ENCODE results near the gene ARHGEF1. TPM values are rescaled to one million over a fixed set of nuclear protein-coding genes. Genes with fewer than 3 reads are reported as not detected.

The ARHGEF1 gene
- total RNA-seq, 2 donors from 2014 or later, result 43.8 to 104 TPM

DNA sequence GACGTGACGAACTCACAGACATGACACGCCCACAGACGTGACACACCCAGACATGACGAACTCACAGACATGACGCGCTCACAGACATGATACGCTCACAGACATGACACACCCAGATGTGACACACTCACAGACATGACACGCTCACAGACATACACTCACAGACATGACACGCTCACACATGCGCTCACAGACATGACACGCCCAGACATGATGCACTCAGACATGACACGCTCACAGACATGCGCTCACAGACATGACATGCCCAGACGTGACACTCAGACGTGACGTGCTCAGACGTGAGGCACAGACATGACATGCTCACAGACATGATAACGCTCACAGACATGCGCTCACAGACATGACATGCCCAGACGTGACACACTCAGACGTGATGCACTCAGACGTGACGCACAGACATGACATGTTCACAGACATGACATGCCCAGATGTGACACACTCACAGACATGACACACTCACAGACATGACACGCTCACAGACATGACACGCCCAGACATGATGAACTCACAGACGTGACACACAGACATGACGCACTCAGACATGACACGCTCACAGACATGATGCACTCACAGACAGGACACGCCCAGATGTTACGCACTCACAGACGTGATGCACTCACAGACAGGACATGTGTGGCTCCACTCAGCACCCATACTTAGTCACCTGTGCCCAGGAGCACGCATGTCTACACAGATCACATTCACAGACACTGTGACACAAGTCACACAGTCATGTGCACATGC, 37.1 kb downstream of the ARHGEF1 start:
- no peak for TF ChIP-seq POLR2A (IDR thresholded peaks at IDR 0.05)
- TF ChIP-seq, protein P1, sequence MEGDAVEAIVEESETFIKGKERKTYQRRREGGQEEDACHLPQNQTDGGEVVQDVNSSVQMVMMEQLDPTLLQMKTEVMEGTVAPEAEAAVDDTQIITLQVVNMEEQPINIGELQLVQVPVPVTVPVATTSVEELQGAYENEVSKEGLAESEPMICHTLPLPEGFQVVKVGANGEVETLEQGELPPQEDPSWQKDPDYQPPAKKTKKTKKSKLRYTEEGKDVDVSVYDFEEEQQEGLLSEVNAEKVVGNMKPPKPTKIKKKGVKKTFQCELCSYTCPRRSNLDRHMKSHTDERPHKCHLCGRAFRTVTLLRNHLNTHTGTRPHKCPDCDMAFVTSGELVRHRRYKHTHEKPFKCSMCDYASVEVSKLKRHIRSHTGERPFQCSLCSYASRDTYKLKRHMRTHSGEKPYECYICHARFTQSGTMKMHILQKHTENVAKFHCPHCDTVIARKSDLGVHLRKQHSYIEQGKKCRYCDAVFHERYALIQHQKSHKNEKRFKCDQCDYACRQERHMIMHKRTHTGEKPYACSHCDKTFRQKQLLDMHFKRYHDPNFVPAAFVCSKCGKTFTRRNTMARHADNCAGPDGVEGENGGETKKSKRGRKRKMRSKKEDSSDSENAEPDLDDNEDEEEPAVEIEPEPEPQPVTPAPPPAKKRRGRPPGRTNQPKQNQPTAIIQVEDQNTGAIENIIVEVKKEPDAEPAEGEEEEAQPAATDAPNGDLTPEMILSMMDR (IDR thresholded peaks at IDR 0.05), result no peak
- ATAC-seq (no peak), DNase-seq (no peak)
- no peaks in the 10 kb centered on the region for H3K36me3 ChIP-seq (replicated peaks in 1 of 2; ENCODE audit: insufficient read depth in 1 of 2, low read depth in 2 of 2)
- 76 to 83% methylated on average over 29 to 33 of the region's 33 CpGs for WGBS, 2 donors
- H3K4me1 ChIP-seq, result peaks cover 2% of the 10 kb centered on the region
- H3K27ac ChIP-seq, result no peak overlapping the region
- H3K27me3 ChIP-seq, result peaks cover 0 to 15% of the 10 kb centered on the region in 2 donors
- H3K4me3 ChIP-seq, result no peak overlapping the region
- intact Hi-C loops (cut with DNase I), result no loop called here
- H3K9me3 ChIP-seq, result no peaks in the 10 kb centered on the region

DNA sequence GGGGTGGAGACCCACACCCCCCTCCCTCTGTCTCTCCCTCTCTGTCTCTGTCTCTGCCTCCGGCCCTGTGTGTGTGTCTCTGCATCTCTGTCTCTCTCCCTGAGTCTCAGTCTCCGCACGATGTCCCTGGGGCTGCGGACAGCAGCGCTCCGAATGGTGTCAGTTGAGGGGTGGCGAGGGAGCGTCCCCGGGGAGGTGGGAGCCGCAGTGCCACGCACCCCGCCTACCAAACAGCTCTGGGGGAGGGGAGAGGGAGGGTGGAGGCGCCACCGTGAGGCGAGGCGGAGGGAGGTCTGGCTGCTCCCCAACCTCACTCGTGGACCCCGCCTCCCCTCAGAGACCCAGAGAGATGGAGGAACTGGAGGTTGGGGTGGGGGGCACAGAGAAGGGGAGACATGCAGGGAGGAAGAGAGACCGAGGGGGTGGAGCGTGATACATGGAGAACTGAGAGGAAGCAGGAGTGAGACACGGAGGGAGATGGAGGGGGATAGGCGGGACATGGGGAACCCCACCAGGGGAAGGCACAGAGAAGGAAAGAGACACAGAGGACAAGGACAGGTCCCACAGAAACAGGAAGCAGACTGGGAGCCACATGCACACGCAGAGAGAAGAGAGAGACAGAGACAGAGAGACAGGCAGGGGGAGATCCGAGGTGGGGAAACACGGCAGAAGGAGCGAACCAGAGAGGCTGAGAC, 38.0 kb downstream of the ARHGEF1 start:
- 22% methylated on average over 23 to 26 of the region's 26 CpGs for WGBS, 2 donors
- H3K27me3 ChIP-seq, result peaks cover 0 to 11% of the 10 kb centered on the region in 2 donors
- no peak overlapping the region for H3K4me3 ChIP-seq
- H3K27ac ChIP-seq, result no peak overlapping the region
- H3K9me3 ChIP-seq, result no peaks in the 10 kb centered on the region
- intact Hi-C loops (cut with DNase I), result no loop called here
- ATAC-seq, result no peak
- H3K36me3 ChIP-seq (replicated peaks in 1 of 2; ENCODE audit: insufficient read depth in 1 of 2, low read depth in 2 of 2), result no peaks in the 10 kb centered on the region
- DNase-seq, result no peak
- H3K4me1 ChIP-seq, result no peaks in the 10 kb centered on the region
- TF ChIP-seq, protein P1 (IDR thresholded peaks at IDR 0.05), result no peak
- no peak for TF ChIP-seq POLR2A (IDR thresholded peaks at IDR 0.05)

DNA sequence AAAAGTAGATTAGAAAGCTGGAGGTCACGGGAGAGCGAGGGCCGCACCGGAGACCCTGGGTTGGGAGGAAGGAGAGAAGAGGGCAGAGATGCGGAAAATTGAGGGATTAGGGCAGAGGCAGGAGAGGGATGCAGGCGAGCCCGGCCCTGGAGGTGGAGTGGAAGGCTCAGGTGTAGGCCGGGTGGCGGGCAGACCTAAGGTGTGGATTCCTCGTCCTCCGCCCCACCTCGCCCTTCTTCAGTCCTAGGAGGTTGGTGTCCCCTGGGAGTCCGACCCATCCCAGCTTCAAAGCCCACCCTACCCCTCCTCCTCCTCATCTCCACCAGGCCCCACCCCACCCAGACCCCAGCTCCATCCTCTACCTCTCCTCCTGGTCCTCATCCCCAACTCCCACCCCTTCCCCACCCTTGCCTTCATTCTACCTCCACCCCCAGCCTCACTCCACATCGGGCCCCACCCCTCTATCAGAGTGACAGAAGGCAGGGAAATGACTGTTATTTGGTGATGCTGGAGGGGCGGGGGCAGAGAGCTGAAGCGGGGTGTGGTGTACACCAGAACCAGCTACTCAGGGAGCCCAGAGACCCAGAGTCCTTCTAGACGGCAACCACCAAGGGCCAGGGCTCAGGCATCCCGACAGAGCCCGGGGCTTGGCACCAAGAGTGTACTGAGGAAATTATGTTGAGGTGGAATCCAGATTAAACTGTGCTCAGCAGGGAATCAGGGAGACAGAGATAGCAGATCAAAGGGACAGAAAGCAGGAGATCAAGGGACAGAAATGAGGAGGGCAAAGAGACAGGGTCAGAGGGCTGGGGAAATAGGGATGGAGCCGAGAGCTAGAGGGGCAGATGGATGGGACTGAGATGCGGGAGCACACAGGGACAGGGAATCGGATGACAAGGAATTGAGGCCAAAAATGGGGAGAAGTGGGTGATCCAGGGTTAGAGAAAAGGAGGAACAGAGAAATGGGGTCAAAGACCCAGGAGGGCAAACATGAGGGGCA, 38.9 kb downstream of the ARHGEF1 start:
- ATAC-seq (no peak), DNase-seq (no peak)
- H3K4me3 ChIP-seq, result no peak overlapping the region
- H3K27ac ChIP-seq, result no peak overlapping the region
- 40% methylated on average over 22 of the region's 22 CpGs for WGBS, 2 donors
- H3K9me3 ChIP-seq, result no peaks in the 10 kb centered on the region
- H3K27me3 ChIP-seq, result peaks cover 0 to 11% of the 10 kb centered on the region in 2 donors
- intact Hi-C loops (cut with DNase I), result no loop called here
- TF ChIP-seq, protein P1 (IDR thresholded peaks at IDR 0.05), result no peak
- TF ChIP-seq POLR2A (IDR thresholded peaks at IDR 0.05), result no peak
- H3K36me3 ChIP-seq (replicated peaks in 1 of 2; ENCODE audit: insufficient read depth in 1 of 2, low read depth in 2 of 2), result no peaks in the 10 kb centered on the region
- H3K4me1 ChIP-seq, result no peaks in the 10 kb centered on the region

DNA sequence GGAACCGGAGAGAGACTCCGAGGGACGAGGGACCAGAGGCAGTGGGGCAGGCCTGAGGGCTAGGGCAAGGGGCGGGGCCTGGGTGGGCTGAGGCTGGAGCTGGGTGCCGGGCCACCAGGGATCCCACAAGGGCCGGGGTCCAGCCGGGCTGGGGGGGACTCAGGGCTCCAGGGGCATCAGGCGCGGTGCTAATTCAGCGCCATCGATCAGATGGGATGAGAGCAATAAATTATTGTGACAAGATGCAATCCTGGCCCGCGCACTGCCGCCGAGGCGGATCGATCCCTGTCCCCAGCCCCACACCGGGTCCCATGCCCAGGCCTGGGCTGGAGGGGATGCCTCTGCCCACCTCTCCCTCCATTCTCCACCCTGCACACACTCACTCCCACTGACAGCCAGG, 39.6 kb downstream of the ARHGEF1 start:
- intact Hi-C loops (cut with DNase I), result no loop called here
- WGBS, 2 donors, result 31 to 32% methylated on average over 17 to 18 of the region's 18 CpGs
- DNase-seq, result no peak

More for the DNA sequence above, 39.6 kb downstream of the ARHGEF1 start:
- Histone ChIP-seq H3K4me1 (peaks cover 2% of the 10 kb centered on the region), H3K36me3 (replicated peaks in 1 of 2; ENCODE audit: insufficient read depth in 1 of 2, low read depth in 2 of 2) (no peaks in the 10 kb centered on the region), H3K27ac (no peak overlapping the region), H3K4me3 (no peak overlapping the region), H3K9me3 (no peaks in the 10 kb centered on the region), H3K27me3 (peaks cover 0 to 11% of the 10 kb centered on the region in 2 donors)
- TF ChIP-seq, protein P1 (IDR thresholded peaks at IDR 0.05), result no peak
- no peak for TF ChIP-seq POLR2A (IDR thresholded peaks at IDR 0.05)
- no peak for ATAC-seq

All from body of pancreas (tissue), 4 donors.